HAP-1 (cell line): Measurements from ENCODE around the gene IL1RL1.

Experiments used
- DNase-seq, 2 experiments: peaks; one replicate each; pipeline ENCODE4 v3.0.0-alpha.2; 2016 to 2020; ENCODE audit warnings: low spot score in 2 of 2
- H3K27me3 ChIP-seq: fragments of 250-450 bp; sonication (Bioruptor Pico); 2 replicates; pipeline ENCODE4 v1.5.1; 2020; ENCODE audit warnings: low read depth, mild to moderate bottlenecking, moderate library complexity
- H3K36me3 ChIP-seq: fragments of 250-450 bp; sonication (Bioruptor Pico); replicated peaks from 2 replicates; pipeline ENCODE4 v1.5.1; 2020; ENCODE audit warnings: mild to moderate bottlenecking
- H3K4me1 ChIP-seq: fragments of 250-450 bp; sonication (Bioruptor Pico); 2 replicates; pipeline ENCODE4 v1.5.1; 2020; ENCODE audit warnings: mild to moderate bottlenecking
- H3K4me3 ChIP-seq: fragments of 250-450 bp; sonication (Bioruptor Pico); 2 replicates; pipeline ENCODE4 v1.5.1; 2020; ENCODE audit warnings: mild to moderate bottlenecking, moderate library complexity
- H3K9me3 ChIP-seq: fragments of 250-450 bp; sonication (Bioruptor Pico); 2 replicates; pipeline ENCODE4 v1.5.1; 2020; ENCODE audit warnings: mild to moderate bottlenecking, moderate library complexity
- in situ Hi-C: fragments of 300-500 bp; cut with MboI; formaldehyde crosslinking; loops from 3 replicates; pipeline ENCODE4 v1.14.3; 2020; ENCODE audit warnings: low sequenced_read_pairs, inconsistent platforms, mixed read lengths

IL1RL1 gene

DNA sequence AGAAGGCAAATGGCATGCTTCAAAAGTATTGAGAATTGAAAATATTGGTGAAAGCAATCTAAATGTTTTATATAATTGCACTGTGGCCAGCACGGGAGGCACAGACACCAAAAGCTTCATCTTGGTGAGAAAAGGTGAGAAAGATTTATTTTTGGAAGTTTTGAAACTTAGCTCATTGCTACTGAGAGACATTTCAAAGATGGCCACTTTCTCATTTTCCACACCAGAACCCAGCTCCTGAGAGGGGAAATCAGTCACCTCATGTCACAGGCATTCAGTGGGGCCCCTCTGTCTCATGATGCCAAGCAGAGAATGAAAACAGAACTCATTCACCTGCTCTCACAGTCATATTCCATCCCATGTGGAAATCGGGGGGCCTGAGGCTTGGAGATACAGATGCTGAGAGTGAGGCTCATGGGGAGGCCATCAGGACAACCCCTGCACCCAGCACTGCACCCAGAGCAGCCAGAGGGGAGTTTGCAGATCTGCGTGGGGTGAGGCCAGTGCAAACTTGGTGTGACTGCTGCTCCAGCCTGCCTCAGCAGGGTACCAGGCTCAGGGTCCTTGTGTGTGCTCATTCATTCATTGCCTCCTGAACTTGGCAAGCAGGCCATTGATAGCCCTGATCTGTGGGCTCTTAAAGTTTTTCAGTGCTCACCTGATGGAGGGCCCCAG lies 75.6 kb downstream of the IL1RL1 start:
- no peaks in the 10 kb centered on the region for H3K4me1 ChIP-seq
- H3K36me3 ChIP-seq = no peaks in the 10 kb centered on the region
- DNase-seq = no peak
- no peaks in the 10 kb centered on the region for H3K27me3 ChIP-seq
- in situ Hi-C loops = no loop called here
- H3K9me3 ChIP-seq = no peaks in the 10 kb centered on the region
- no peak overlapping the region for H3K4me3 ChIP-seq

DNA sequence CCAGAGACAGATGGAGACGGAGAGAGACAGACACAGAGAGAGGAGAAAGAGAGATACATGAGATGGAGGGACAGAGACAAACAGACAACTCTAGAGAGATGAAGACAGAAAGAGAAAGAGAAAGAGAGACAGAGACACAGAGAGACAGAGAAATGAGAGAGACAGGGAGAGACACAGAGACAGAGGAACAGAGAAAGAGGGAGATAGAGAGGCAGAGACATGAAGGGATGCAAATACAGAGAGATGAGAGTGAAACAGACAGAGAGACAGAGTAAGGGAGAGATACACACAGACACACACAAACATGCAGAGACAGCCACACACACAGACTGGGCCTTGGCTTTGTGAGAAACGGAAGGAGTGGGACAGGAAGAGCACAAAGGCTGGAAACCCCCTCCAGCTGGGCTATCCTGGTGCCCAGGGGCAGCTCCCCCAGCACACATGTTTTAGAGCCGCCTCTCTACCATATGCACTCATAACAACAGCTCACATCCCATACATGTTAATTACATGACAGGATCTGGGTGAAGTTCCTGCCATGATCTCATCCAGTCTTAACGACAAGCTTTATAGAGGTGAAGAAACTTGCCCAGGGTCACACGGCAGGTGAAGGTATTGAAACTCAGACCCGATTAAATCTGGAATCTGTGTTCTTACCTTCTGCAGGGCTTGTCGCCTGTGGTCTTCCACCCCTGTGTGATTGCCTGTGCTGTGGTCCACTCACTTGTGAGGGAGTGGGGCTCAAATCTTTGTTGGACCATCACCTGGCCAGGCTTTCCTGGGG lies 76.6 kb downstream of the IL1RL1 start:
- Histone ChIP-seq H3K27me3 (no peaks in the 10 kb centered on the region), H3K36me3 (no peaks in the 10 kb centered on the region), H3K9me3 (no peaks in the 10 kb centered on the region), H3K4me3 (no peak overlapping the region), H3K4me1 (no peaks in the 10 kb centered on the region)
- DNase-seq = no peak
- in situ Hi-C loops = no loop called here

DNA sequence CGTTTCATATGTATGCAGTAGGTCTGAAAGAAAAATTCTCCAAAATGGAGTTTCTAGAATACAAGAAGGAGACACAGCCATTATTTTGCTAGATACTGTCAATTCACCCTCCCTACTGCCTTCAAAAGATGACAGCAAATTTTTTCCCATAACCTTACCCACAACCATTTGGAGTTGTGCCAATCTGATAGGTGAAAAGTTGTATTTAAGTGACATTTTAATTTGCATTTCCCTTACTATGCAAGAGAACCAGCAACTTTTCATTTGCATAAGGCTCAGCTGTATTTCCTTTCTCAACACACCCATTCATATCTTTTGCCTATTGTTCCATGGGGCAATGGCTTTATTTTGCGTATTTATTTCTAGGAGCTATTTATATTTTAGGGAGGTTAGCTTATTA lies 80.2 kb downstream of the IL1RL1 start:
- no peaks in the 10 kb centered on the region for H3K27me3 ChIP-seq
- H3K9me3 ChIP-seq = no peaks in the 10 kb centered on the region
- H3K4me3 ChIP-seq = no peak overlapping the region
- no peaks in the 10 kb centered on the region for H3K4me1 ChIP-seq
- no peaks in the 10 kb centered on the region for H3K36me3 ChIP-seq
- in situ Hi-C loops = no loop called here
- DNase-seq = peak in 1 of 2 experiments; percentile 2

DNA sequence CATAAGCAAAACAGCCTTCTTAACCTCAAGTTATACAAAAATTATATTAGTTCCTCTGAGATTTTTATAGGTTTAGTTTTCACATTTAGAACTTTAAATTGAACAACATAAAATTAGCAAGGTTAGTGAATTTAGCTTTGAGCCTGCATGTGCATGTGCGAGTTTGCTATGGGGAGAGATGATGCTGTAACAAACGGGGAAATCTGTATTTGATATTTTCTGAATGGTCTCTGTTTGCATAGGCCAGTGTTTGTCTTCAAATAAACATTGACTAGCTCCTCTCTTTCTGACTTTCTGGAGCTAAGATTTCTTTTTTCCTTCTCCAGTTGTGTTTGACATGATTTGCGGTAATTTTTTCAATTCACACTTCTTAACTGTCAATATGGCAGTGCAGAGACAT lies 80.7 kb downstream of the IL1RL1 start:
- Histone ChIP-seq H3K9me3 (no peaks in the 10 kb centered on the region), H3K4me1 (no peaks in the 10 kb centered on the region), H3K36me3 (no peaks in the 10 kb centered on the region), H3K27me3 (no peaks in the 10 kb centered on the region), H3K4me3 (no peak overlapping the region)
- no peak for DNase-seq
- in situ Hi-C loops = no loop called here

DNA sequence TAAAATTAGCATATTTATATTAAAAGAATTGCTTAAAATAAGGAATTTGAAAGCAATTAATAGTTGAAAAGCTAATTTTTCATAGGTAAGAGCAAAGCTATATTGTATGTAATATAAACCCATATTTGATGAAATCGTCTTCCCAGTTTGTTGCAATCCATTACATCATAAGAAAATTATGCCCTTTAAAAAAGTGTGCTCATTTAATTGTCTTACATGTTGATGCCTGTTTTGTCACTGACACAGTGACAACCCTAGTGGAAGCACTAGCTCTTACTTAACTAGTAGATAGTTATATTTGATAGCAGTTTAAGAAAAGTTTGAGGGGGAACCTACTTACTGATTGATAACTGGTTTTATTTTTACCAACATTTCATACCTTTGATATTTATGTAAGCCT lies 81.6 kb downstream of the IL1RL1 start:
- H3K9me3 ChIP-seq = no peaks in the 10 kb centered on the region
- no peak overlapping the region for H3K4me3 ChIP-seq
- no peak for DNase-seq
- no peaks in the 10 kb centered on the region for H3K27me3 ChIP-seq
- no peaks in the 10 kb centered on the region for H3K4me1 ChIP-seq
- in situ Hi-C loops = no loop called here
- H3K36me3 ChIP-seq = no peaks in the 10 kb centered on the region

DNA sequence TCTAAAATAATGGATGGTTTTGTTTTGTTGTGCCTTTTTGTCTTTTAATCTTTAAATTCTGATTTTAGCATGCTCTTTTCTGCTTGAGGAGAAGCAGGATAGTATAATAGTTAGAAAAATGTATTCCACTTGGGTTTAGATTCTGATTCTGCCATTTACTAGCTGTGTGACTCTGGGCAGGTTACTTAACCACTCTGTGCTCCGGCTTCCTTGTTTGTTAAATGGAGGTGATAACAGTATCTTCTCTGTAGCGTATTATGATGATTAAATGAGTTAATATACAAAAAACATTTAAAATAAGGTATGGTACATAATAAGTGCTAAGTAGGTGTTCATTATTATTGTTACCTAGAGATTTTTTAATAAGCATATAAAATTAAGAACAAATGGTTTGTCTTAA lies 84.6 kb downstream of the IL1RL1 start:
- no peaks in the 10 kb centered on the region for H3K4me1 ChIP-seq
- in situ Hi-C loops = no loop called here
- no peaks in the 10 kb centered on the region for H3K27me3 ChIP-seq
- DNase-seq = no peak
- no peaks in the 10 kb centered on the region for H3K36me3 ChIP-seq
- H3K9me3 ChIP-seq = no peaks in the 10 kb centered on the region
- no peak overlapping the region for H3K4me3 ChIP-seq

DNA sequence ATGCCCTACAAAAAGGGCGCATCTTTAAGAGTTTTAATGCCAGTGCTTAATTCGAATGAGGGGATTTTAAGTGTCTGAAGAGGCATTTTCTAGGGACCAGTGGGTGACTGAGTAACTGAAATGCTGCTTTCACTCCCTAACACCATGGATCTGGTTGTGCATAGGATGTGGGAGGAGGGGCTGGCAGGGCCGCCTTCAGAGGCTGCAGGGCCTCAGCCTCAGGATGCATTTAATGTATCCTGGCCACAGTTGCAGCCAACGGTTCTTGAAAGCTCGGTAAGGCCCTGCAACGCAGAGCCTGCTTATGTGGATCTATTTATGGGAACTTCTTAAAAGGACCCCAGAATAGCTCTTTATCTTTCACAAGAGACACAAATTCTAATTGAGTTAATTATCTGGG lies 85.8 kb downstream of the IL1RL1 start:
- no peaks in the 10 kb centered on the region for H3K36me3 ChIP-seq
- H3K4me1 ChIP-seq = no peaks in the 10 kb centered on the region
- no peak for DNase-seq
- H3K27me3 ChIP-seq = no peaks in the 10 kb centered on the region
- H3K4me3 ChIP-seq = no peak overlapping the region
- in situ Hi-C loops = no loop called here
- H3K9me3 ChIP-seq = no peaks in the 10 kb centered on the region

DNA sequence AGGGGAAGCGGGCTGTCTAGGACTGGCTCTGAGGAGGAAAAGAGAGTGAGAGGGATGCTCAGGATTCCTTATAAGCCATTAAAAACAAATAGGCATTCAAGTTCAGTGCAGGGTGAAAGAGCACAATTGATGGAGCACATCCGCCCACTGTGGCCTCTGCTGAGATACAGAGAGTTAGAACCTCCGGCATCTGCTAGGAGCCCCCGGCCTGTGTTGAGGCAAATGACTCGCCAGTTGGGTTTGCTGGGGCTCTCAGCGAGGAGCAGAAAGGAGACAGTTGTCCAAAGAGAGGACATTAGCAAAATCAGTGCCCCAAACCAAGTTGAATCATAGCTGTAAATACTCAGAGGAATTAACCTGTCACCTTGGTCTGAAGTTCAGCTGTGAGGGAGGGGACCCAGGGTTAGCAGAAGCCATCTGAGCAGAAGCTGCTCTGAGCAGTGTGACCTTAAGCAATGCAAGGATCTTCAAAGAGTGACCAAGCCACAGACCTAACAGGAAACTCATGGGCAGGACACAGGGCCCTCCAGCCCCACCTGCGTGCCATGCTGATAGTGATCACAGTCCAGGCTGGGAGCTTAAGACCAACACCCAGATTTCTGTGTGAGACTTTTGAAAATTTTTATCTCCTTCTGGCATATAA lies 88.3 kb downstream of the IL1RL1 start:
- Histone ChIP-seq H3K9me3 (no peaks in the 10 kb centered on the region), H3K36me3 (no peaks in the 10 kb centered on the region), H3K4me3 (no peak overlapping the region), H3K4me1 (no peaks in the 10 kb centered on the region), H3K27me3 (no peaks in the 10 kb centered on the region)
- in situ Hi-C loops = no loop called here
- DNase-seq = no peak

DNA sequence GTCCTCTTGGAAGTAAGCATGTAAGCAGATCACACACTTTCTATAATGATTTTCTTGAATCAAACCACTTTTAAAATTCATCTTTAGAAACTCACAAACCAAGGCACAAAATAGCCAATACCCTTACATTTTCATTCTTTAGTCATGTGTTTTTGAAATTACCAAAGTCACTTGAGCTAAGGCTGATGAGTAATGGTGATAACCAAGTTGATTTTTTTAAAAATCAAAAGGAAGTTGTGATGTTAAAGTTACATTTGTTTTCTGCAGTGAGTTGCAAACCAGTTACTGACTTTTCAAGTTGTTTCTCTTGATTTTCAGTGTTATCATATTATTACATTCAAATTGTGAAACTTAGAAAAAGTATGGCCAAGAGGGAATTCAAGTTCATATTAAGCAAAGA lies 90.1 kb downstream of the IL1RL1 start:
- no peaks in the 10 kb centered on the region for H3K27me3 ChIP-seq
- in situ Hi-C loops = no loop called here
- no peak overlapping the region for H3K4me3 ChIP-seq
- no peaks in the 10 kb centered on the region for H3K4me1 ChIP-seq
- DNase-seq = no peak
- no peaks in the 10 kb centered on the region for H3K9me3 ChIP-seq
- H3K36me3 ChIP-seq = no peaks in the 10 kb centered on the region
